ENCODE data around the gene SPSB1.

SPSB1 gene

DNA sequence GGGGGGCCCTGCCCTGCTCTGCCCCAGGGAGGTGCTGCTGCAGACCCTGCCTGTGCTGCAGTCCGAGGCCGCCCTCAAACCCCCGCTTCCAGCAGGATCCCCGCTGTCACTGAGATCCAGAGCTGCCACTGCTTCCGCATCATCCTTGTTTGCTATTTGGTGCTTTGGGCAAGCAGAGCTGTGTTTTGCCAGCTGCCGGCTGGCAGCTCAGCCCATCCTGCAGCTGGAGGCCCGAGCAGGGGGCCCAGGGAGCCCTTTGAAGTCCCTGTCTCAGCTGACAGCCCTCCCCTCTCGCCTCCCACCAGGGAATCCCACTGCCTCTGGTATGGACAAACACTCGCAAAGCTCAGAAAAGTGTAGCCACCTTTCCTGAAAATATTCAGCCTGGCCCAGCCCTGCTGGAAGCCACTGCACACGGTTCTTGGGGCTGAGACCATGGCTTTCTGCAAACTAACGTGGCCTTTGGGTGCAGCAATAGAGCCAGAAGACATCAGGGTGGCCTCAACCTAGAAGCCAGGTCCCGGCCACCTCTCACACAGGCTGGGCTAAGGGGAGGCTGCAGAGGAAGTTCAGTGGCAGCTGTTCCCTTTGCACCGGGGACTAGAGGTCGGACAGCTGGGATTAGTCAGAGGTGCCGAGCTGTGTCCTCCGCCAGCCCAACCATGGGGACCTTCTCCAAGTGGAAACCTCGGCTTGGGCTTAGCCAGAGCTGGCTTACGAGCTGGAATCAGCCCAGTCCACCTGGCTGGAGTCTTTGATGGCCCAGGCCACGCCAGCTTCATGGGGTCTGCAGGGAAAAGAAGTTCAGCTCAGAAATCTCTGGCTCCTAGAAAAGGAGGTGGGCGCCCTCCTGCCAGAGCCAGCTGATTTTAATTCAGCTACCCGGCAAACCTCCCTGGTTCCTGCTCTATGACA, 107.1 kb downstream of the SPSB1 start:
- no peaks in the 10 kb centered on the region for H3K36me3 ChIP-seq (ENCODE audit: control insufficient read depth in 2 of 2, insufficient read depth in 1 of 2, low read length in 2 of 2)
- no peaks in the 10 kb centered on the region for H3K4me1 ChIP-seq (ENCODE audit: control insufficient read depth, insufficient read depth, low read length)
- no peak overlapping the region for H3K27ac ChIP-seq (ENCODE audit: extremely low read depth, low read depth, low read length)
- POLR2A ChIA-PET = no interaction called here
- TF ChIP-seq ZIC2 (tag by site-specific recombination; IDR thresholded peaks at IDR 0.05) = peak; percentile 90
- TF ChIP-seq, protein P1, sequence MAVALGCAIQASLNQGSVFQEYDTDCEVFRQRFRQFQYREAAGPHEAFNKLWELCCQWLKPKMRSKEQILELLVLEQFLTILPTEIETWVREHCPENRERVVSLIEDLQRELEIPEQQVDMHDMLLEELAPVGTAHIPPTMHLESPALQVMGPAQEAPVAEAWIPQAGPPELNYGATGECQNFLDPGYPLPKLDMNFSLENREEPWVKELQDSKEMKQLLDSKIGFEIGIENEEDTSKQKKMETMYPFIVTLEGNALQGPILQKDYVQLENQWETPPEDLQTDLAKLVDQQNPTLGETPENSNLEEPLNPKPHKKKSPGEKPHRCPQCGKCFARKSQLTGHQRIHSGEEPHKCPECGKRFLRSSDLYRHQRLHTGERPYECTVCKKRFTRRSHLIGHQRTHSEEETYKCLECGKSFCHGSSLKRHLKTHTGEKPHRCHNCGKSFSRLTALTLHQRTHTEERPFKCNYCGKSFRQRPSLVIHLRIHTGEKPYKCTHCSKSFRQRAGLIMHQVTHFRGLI (tag by site-specific recombination; IDR thresholded peaks at IDR 0.05) = peak; percentile 85
- no peak for TF ChIP-seq ZNF776 (tag by site-specific recombination; IDR thresholded peaks at IDR 0.05; ENCODE audit: borderline replicate concordance)
- TF ChIP-seq GLIS1 (tag by site-specific recombination; IDR thresholded peaks at IDR 0.05) = peak; percentile 33; the same call in 1 of the 2 replicates
- TF ChIP-seq ZNF10 (tag by site-specific recombination; IDR thresholded peaks at IDR 0.05) = no peak
- CTCF ChIA-PET = interaction anchor here (0.6 to 1.5 kb wide), 3 partner anchors 56 to 91 kb away, joined by 3 to 4 read pairs (median 4); no protein-coding TSS in a partner anchor
- H3K4me3 ChIP-seq (ENCODE audit: low read depth, low read length) = no peak overlapping the region
- H3K9me3 ChIP-seq (ENCODE audit: control insufficient read depth, insufficient read depth, low read depth, low read length) = no peaks in the 10 kb centered on the region

DNA sequence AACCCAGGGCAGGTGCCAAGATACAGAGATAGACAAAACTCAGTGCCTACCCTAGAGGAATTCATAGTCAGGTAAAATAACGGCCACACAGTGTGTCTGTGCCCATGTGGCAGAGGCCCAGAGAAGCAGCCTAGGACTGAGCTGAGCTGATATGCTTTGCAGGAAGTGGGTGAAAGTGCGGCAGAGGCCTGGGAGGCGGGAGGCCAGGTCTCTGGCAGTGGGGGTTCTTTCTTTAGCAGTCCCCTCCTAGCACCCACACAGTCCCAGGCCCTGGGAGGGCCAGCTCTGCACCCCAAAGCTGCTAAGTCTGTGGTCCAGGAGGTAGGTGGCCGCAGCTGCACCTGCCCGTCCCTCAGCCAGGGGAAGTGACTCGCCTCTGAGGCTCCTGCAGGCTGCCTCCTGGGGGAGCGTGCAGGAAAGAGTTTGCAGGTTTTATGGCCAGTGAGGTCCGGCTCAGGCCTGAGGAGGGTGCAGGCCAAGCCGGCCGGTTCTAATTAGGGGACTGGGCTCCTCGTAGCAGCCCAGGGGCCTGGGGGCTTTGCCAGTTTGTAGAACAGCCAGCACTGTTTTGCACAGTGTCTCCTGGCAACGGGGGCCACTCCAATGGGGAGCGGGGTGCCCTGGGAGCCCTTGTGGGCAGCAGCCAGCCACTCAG, 107.9 kb downstream of the SPSB1 start:
- ChIA-PET POLR2A (no interaction called here), CTCF (interaction anchor here (1.5 kb wide), 1 partner anchor 55 kb away, joined by 4 read pairs; no protein-coding TSS in a partner anchor)
- H3K9me3 ChIP-seq (ENCODE audit: control insufficient read depth, insufficient read depth, low read depth, low read length) = no peaks in the 10 kb centered on the region
- no peak overlapping the region for H3K27ac ChIP-seq (ENCODE audit: extremely low read depth, low read depth, low read length)
- TF ChIP-seq GLIS1 (tag by site-specific recombination; IDR thresholded peaks at IDR 0.05) = peak; percentile 92
- TF ChIP-seq SALL2 (tag by site-specific recombination; IDR thresholded peaks at IDR 0.05; ENCODE audit: borderline replicate concordance) = no peak
- H3K4me1 ChIP-seq (ENCODE audit: control insufficient read depth, insufficient read depth, low read length) = no peaks in the 10 kb centered on the region
- H3K36me3 ChIP-seq (ENCODE audit: control insufficient read depth in 2 of 2, insufficient read depth in 1 of 2, low read length in 2 of 2) = no peaks in the 10 kb centered on the region
- no peak overlapping the region for H3K4me3 ChIP-seq (ENCODE audit: low read depth, low read length)

DNA sequence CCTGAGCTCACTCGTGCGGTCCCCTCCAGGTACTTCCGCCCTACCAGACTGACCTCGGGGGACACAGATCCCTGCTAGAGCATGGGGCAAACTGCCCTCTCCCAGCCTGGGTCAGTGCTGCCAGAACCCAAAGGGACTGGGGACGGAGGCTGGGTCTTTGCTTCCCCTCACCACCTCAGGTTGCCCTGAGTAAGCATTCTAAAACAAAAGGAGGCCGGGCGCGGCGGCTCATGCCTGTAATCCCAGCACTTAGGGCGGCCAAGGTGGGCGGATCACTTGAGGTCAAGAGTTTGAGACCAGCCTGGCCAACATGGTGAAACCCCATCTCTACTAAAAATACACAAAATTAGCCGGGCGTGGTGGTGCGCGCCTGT, 108.4 kb downstream of the SPSB1 start:
- POLR2A ChIA-PET = no interaction called here
- H3K27ac ChIP-seq (ENCODE audit: extremely low read depth, low read depth, low read length) = no peak overlapping the region
- no peaks in the 10 kb centered on the region for H3K4me1 ChIP-seq (ENCODE audit: control insufficient read depth, insufficient read depth, low read length)
- no peaks in the 10 kb centered on the region for H3K9me3 ChIP-seq (ENCODE audit: control insufficient read depth, insufficient read depth, low read depth, low read length)
- no peaks in the 10 kb centered on the region for H3K36me3 ChIP-seq (ENCODE audit: control insufficient read depth in 2 of 2, insufficient read depth in 1 of 2, low read length in 2 of 2)
- CTCF ChIA-PET = no interaction called here
- H3K4me3 ChIP-seq (ENCODE audit: low read depth, low read length) = no peak overlapping the region
- no peak for TF ChIP-seq KLF7 (tag by site-specific recombination; IDR thresholded peaks at IDR 0.05; ENCODE audit: borderline replicate concordance)
- no peak for TF ChIP-seq KLF16 (tag by site-specific recombination; IDR thresholded peaks at IDR 0.05)
- TF ChIP-seq, protein P2, sequence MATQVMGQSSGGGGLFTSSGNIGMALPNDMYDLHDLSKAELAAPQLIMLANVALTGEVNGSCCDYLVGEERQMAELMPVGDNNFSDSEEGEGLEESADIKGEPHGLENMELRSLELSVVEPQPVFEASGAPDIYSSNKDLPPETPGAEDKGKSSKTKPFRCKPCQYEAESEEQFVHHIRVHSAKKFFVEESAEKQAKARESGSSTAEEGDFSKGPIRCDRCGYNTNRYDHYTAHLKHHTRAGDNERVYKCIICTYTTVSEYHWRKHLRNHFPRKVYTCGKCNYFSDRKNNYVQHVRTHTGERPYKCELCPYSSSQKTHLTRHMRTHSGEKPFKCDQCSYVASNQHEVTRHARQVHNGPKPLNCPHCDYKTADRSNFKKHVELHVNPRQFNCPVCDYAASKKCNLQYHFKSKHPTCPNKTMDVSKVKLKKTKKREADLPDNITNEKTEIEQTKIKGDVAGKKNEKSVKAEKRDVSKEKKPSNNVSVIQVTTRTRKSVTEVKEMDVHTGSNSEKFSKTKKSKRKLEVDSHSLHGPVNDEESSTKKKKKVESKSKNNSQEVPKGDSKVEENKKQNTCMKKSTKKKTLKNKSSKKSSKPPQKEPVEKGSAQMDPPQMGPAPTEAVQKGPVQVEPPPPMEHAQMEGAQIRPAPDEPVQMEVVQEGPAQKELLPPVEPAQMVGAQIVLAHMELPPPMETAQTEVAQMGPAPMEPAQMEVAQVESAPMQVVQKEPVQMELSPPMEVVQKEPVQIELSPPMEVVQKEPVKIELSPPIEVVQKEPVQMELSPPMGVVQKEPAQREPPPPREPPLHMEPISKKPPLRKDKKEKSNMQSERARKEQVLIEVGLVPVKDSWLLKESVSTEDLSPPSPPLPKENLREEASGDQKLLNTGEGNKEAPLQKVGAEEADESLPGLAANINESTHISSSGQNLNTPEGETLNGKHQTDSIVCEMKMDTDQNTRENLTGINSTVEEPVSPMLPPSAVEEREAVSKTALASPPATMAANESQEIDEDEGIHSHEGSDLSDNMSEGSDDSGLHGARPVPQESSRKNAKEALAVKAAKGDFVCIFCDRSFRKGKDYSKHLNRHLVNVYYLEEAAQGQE (tag by site-specific recombination; IDR thresholded peaks at IDR 0.05) = no peak
- TF ChIP-seq ZNF274 (IDR thresholded peaks at IDR 0.05; ENCODE audit: low read length) = no peak
- TF ChIP-seq ZNF274 (tag by site-specific recombination; IDR thresholded peaks at IDR 0.05; ENCODE audit: borderline replicate concordance) = no peak
- TF ChIP-seq ZNF391 (tag by site-specific recombination; IDR thresholded peaks at IDR 0.05; ENCODE audit: borderline replicate concordance, low read depth) = no peak
- TF ChIP-seq RBAK (tag by site-specific recombination; IDR thresholded peaks at IDR 0.05) = no peak
- TF ChIP-seq, protein P3, sequence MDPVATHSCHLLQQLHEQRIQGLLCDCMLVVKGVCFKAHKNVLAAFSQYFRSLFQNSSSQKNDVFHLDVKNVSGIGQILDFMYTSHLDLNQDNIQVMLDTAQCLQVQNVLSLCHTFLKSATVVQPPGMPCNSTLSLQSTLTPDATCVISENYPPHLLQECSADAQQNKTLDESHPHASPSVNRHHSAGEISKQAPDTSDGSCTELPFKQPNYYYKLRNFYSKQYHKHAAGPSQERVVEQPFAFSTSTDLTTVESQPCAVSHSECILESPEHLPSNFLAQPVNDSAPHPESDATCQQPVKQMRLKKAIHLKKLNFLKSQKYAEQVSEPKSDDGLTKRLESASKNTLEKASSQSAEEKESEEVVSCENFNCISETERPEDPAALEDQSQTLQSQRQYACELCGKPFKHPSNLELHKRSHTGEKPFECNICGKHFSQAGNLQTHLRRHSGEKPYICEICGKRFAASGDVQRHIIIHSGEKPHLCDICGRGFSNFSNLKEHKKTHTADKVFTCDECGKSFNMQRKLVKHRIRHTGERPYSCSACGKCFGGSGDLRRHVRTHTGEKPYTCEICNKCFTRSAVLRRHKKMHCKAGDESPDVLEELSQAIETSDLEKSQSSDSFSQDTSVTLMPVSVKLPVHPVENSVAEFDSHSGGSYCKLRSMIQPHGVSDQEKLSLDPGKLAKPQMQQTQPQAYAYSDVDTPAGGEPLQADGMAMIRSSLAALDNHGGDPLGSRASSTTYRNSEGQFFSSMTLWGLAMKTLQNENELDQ (tag by site-specific recombination; IDR thresholded peaks at IDR 0.05; ENCODE audit: low read depth) = no peak
- TF ChIP-seq, protein P4, sequence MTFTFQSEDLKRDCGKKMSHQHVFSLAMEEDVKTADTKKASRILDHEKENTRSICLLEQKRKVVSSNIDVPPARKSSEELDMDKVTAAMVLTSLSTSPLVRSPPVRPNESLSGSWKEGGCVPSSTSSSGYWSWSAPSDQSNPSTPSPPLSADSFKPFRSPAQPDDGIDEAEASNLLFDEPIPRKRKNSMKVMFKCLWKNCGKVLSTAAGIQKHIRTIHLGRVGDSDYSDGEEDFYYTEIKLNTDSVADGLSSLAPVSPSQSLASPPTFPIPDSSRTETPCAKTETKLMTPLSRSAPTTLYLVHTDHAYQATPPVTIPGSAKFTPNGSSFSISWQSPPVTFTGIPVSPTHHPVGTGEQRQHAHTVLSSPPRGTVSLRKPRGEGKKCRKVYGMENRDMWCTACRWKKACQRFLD (tag by site-specific recombination; IDR thresholded peaks at IDR 0.05) = no peak
- TF ChIP-seq ZNF629 (tag by site-specific recombination; IDR thresholded peaks at IDR 0.05) = no peak
- TF ChIP-seq, protein P5, sequence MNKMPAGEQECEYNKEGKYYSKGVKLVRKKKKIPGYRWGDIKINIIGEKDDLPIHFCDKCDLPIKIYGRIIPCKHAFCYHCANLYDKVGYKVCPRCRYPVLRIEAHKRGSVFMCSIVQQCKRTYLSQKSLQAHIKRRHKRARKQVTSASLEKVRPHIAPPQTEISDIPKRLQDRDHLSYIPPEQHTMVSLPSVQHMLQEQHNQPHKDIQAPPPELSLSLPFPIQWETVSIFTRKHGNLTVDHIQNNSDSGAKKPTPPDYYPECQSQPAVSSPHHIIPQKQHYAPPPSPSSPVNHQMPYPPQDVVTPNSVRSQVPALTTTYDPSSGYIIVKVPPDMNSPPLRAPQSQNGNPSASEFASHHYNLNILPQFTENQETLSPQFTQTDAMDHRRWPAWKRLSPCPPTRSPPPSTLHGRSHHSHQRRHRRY (tag by site-specific recombination; IDR thresholded peaks at IDR 0.05) = no peak
- no peak for TF ChIP-seq ZBTB8A (tag by site-specific recombination; IDR thresholded peaks at IDR 0.05)
- TF ChIP-seq SCRT2 (tag by site-specific recombination; IDR thresholded peaks at IDR 0.05) = no peak
